Lower lobe of right lung (tissue), 2 donors: Measurements from ENCODE around the gene SSTR1. TPM values are rescaled to one million over a fixed set of nuclear protein-coding genes. Genes with fewer than 3 reads are reported as not detected.

Experiments
- ATAC-seq, 2 donors: fragments of 200-7000 bp; cut with Tn5 transposase; one replicate each; pipeline ENCODE4 v1.9.1; 2020 to 2022; ENCODE audit warnings: mild to moderate bottlenecking in 2 of 2, moderate library complexity in 2 of 2
- DNase-seq: peaks from one replicate; pipeline ENCODE4 v3.0.0-alpha.2; 2020
- H3K27ac ChIP-seq: fragments of 200-600 bp; one replicate; pipeline ENCODE4 v1.8.0; 2022
- H3K27me3 ChIP-seq: fragments of 200-600 bp; one replicate; pipeline ENCODE4 v1.8.0; 2022; ENCODE audit warnings: low read depth
- H3K36me3 ChIP-seq: fragments of 200-600 bp; one replicate; pipeline ENCODE4 v1.8.0; 2022; ENCODE audit warnings: mild to moderate bottlenecking
- H3K4me1 ChIP-seq: fragments of 200-600 bp; one replicate; pipeline ENCODE4 v1.8.0; 2022
- H3K4me3 ChIP-seq: fragments of 200-600 bp; one replicate; pipeline ENCODE4 v1.8.0; 2022; ENCODE audit warnings: mild to moderate bottlenecking
- H3K9me3 ChIP-seq: fragments of 200-600 bp; one replicate; pipeline ENCODE4 v1.8.0; 2022
- CTCF ChIP-seq: fragments of 200-600 bp; IDR thresholded peaks from one replicate; pipeline ENCODE4 v1.8.0; 2022; ENCODE audit warnings: antibody characterized with exemption, mild to moderate bottlenecking
- intact Hi-C: fragments of 100-400 bp; cut with DNase I; formaldehyde crosslinking; loops from one replicate; pipeline ENCODE4 v1.11.0; 2022
- total RNA-seq: library from RNA; stranded (reverse); fragmentation: NEBNext Ultra II Directional; extraction: Animal tissue kit (Norgen Biotek cat#: 25700); gene quantifications from one replicate; pipeline ENCODE4 v1.2.1, GENCODE V29; 2021
- donor health status: DM: no; HTN: yes; CAD: no; lungs with severe emphysema.

The SSTR1 gene
- total RNA-seq, 1 donor from 2014 or later: 8.7 TPM

- intact Hi-C loops: no loop called here
- H3K9me3 ChIP-seq: no peaks in the 10 kb centered on the region
- peaks cover 40% of the 10 kb centered on the region for H3K27me3 ChIP-seq
- no peak overlapping the region for H3K27ac ChIP-seq
- no peak overlapping the region for H3K4me3 ChIP-seq
- no peak for TF ChIP-seq CTCF
- H3K4me1 ChIP-seq: peaks cover 17% of the 10 kb centered on the region
- DNase-seq (no peak), ATAC-seq (no peak)
- H3K36me3 ChIP-seq: no peaks in the 10 kb centered on the region
These were observed 5.3 kb downstream of the SSTR1 start for GRCh38 chr14:38213001-38213400.

- Histone ChIP-seq H3K9me3 (no peaks in the 10 kb centered on the region), H3K27ac (no peak overlapping the region), H3K4me3 (no peak overlapping the region), H3K27me3 (no peaks in the 10 kb centered on the region), H3K4me1 (no peaks in the 10 kb centered on the region), H3K36me3 (no peaks in the 10 kb centered on the region)
- intact Hi-C loops: no loop called here
- TF ChIP-seq CTCF: no peak
- ATAC-seq (no peak), DNase-seq (no peak)
These were observed 9.8 kb downstream of the SSTR1 start for GRCh38 chr14:38217553-38217952.

- Histone ChIP-seq H3K9me3 (no peaks in the 10 kb centered on the region), H3K27me3 (no peaks in the 10 kb centered on the region), H3K4me3 (no peak overlapping the region), H3K27ac (no peak overlapping the region), H3K36me3 (no peaks in the 10 kb centered on the region), H3K4me1 (no peaks in the 10 kb centered on the region)
- DNase-seq (no peak), ATAC-seq (no peak)
- no peak for TF ChIP-seq CTCF
- intact Hi-C loops: no loop called here
These were observed 13.4 kb downstream of the SSTR1 start for GRCh38 chr14:38221077-38221476.

- H3K27ac ChIP-seq: no peak overlapping the region
- DNase-seq (no peak), ATAC-seq (no peak)
- intact Hi-C loops: no loop called here
- no peaks in the 10 kb centered on the region for H3K4me1 ChIP-seq
- no peak for TF ChIP-seq CTCF
- H3K27me3 ChIP-seq: no peaks in the 10 kb centered on the region
- H3K4me3 ChIP-seq: no peak overlapping the region
- no peaks in the 10 kb centered on the region for H3K36me3 ChIP-seq
- no peaks in the 10 kb centered on the region for H3K9me3 ChIP-seq
These were observed 16.6 kb downstream of the SSTR1 start for GRCh38 chr14:38224338-38224737.

- intact Hi-C loops: no loop called here
- Histone ChIP-seq H3K4me3 (no peak overlapping the region), H3K27me3 (no peaks in the 10 kb centered on the region), H3K4me1 (no peaks in the 10 kb centered on the region), H3K9me3 (no peaks in the 10 kb centered on the region), H3K27ac (no peak overlapping the region), H3K36me3 (no peaks in the 10 kb centered on the region)
- no peak for TF ChIP-seq CTCF
- DNase-seq (no peak), ATAC-seq (no peak)
These were observed 18.2 kb downstream of the SSTR1 start for GRCh38 chr14:38225946-38226345.

GRCh38 chr14:38226366-38226765 is 18.7 kb downstream of the SSTR1 start:
- no peaks in the 10 kb centered on the region for H3K36me3 ChIP-seq

More at GRCh38 chr14:38226366-38226765, 18.7 kb downstream of the SSTR1 start:
- Histone ChIP-seq H3K4me3 (no peak overlapping the region), H3K27ac (no peak overlapping the region), H3K27me3 (no peaks in the 10 kb centered on the region), H3K9me3 (no peaks in the 10 kb centered on the region), H3K4me1 (no peaks in the 10 kb centered on the region)
- ATAC-seq (no peak), DNase-seq (no peak)
- no peak for TF ChIP-seq CTCF
- intact Hi-C loops: no loop called here
